ENCODE data around the gene CALML6.
A peak's percentile ranks its signal among the peaks of the same experiment; 100 is the strongest.

CALML6 gene

DNA sequence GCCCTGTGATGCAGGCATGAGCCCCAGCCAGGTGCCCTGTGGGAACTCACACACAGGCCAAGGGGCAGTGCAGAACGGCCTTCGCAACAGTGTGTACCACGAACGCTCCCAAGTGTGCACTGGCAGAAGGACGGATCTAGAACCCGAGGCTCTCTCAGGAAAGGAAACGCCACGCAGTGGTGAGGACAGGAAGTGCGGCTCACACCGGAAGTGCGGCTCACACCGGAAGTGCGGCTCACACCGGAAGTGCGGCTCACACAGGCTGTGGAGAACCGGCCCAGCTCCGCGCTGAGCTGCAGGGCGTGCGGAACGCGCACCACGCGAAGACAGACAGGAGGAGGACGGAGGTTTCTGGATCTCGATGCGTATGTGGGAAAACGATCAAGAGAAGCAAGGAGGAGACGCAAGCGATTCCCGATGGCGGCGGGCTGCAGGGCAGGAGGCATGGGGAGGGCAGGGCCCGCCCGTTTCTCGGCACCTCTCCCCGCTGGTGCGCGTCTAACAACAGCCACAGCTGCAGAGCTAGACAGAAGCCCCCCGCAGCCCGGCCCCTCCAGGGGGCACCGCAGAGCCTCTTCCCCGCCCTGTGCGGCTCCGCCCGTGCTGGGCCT lies 39.9 kb downstream of the CALML6 start:
- no peak overlapping the region for H3K14ac ChIP-seq (ENCODE audit: low read length)
- H3K9ac ChIP-seq (ENCODE audit: low read length) = no peak overlapping the region
- no peak overlapping the region for H4K12ac ChIP-seq (ENCODE audit: low read depth, low read length)
- peaks cover 0 to 1% of the 10 kb centered on the region in 2 experiments for H3K4me1 ChIP-seq (ENCODE audit: control insufficient read depth in 1 of 2, insufficient read depth in 2 of 2, low read length in 2 of 2)
- H2AFZ ChIP-seq (ENCODE audit: insufficient read depth, low read length, poor library complexity) = no peak overlapping the region
- H2BK12ac ChIP-seq (ENCODE audit: low read length) = no peak overlapping the region
- H3K4ac ChIP-seq (ENCODE audit: low read depth, low read length) = no peak overlapping the region
- H3K27me3 ChIP-seq (ENCODE audit: insufficient read depth, low read length) = no peaks in the 10 kb centered on the region
- H3K23ac ChIP-seq (ENCODE audit: low read length) = no peak overlapping the region
- no peaks in the 10 kb centered on the region for H3K79me2 ChIP-seq (ENCODE audit: control insufficient read depth, insufficient read depth, low read length, poor library complexity)
- no peak overlapping the region for H4K91ac ChIP-seq (ENCODE audit: low read depth, low read length)
- no peaks in the 10 kb centered on the region for H3K79me1 ChIP-seq (ENCODE audit: low read length)
- H2BK120ac ChIP-seq (ENCODE audit: insufficient read depth, low read length, poor library complexity) = no peak overlapping the region
- no peak overlapping the region for H4K8ac ChIP-seq (ENCODE audit: low read depth, low read length)
- H3K9me3 ChIP-seq (ENCODE audit: insufficient read depth, low read depth, low read length) = peaks cover 2% of the 10 kb centered on the region
- DNase-seq = no peak
- H3K27ac ChIP-seq (ENCODE audit: low read depth, low read length) = no peak overlapping the region
- no CpG with 5 or more reads among the region's 46 CpGs for WGBS (ENCODE audit: extremely low coverage, insufficient coverage, insufficient read length)
- no peak overlapping the region for H2BK5ac ChIP-seq (ENCODE audit: low read depth, low read length, poor library complexity)
- H3K36me3 ChIP-seq (ENCODE audit: control insufficient read depth in 1 of 2, insufficient read depth in 2 of 2, low read length in 2 of 2) = no peaks in the 10 kb centered on the region
- H3K4me2 ChIP-seq (ENCODE audit: low read length) = no peak overlapping the region
- no peak overlapping the region for H2AK5ac ChIP-seq (ENCODE audit: low read length)
- no peak overlapping the region for H3K18ac ChIP-seq (ENCODE audit: low read length)
- no peak overlapping the region for H3K4me3 ChIP-seq (ENCODE audit: low read depth, low read length)

DNA sequence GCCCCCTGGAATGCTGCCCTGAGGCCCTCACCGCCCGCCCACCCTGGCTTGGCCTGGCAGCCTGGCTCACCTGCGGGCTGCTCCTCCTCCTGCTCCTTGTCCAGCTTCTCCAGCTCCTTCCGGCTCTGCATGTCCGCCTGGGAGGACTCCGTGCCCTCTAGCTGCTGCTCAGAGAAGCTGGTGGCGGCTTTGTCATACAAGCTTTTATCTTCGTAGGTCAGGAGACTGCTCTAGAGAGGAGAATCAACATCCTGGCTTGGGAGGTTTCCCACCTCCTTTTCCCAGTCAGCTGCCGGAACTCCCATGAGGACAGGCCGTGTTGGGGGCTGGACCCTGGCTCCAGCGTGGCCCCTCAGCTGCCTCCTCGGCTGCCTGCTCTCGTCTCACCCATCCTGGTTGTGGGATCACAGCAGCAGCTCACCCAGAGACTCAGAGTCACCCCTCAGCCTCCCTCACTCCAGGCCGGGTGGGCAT lies 40.6 kb downstream of the CALML6 start:
- no peak overlapping the region for H3K23ac ChIP-seq (ENCODE audit: low read length)
- WGBS (ENCODE audit: extremely low coverage, insufficient coverage, insufficient read length) = no CpG with 5 or more reads among the region's 14 CpGs
- no peak overlapping the region for H3K27ac ChIP-seq (ENCODE audit: low read depth, low read length)

DNA sequence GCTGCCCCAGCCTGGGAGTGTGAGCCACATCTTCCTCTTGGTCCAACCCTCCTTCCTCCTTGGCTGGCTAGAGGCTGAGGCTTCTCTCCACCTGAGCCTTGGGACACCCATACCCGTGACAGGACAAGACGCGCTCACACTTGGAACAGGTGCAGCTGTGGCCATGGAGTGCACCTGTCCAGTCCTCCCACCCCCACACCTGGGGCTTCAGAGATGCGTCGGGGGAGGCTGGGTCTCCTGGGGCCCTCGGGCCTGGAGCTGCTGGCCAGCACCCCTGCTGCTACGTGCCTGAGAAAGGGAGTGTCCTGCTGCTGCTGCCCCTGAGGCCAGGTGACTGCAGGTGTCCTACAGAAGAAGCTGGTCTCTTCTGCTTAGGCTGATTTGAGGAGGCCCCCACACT lies 41.0 kb downstream of the CALML6 start:
- H2AFZ ChIP-seq (ENCODE audit: insufficient read depth, low read length, poor library complexity) = no peak overlapping the region
- no peak overlapping the region for H3K14ac ChIP-seq (ENCODE audit: low read length)
- H3K79me1 ChIP-seq (ENCODE audit: low read length) = no peaks in the 10 kb centered on the region
- H3K36me3 ChIP-seq (ENCODE audit: control insufficient read depth in 1 of 2, insufficient read depth in 2 of 2, low read length in 2 of 2) = no peaks in the 10 kb centered on the region
- no peak overlapping the region for H4K91ac ChIP-seq (ENCODE audit: low read depth, low read length)
- H2BK5ac ChIP-seq (ENCODE audit: low read depth, low read length, poor library complexity) = no peak overlapping the region
- no peak overlapping the region for H4K8ac ChIP-seq (ENCODE audit: low read depth, low read length)
- no peak overlapping the region for H3K27ac ChIP-seq (ENCODE audit: low read depth, low read length)
- no peak overlapping the region for H3K4ac ChIP-seq (ENCODE audit: low read depth, low read length)
- DNase-seq = no peak
- H2BK12ac ChIP-seq (ENCODE audit: low read length) = no peak overlapping the region
- H3K23ac ChIP-seq (ENCODE audit: low read length) = no peak overlapping the region
- H3K18ac ChIP-seq (ENCODE audit: low read length) = no peak overlapping the region
- H2BK120ac ChIP-seq (ENCODE audit: insufficient read depth, low read length, poor library complexity) = no peak overlapping the region
- no peak overlapping the region for H2AK5ac ChIP-seq (ENCODE audit: low read length)
- peaks cover 0 to 2% of the 10 kb centered on the region in 2 experiments for H3K4me1 ChIP-seq (ENCODE audit: control insufficient read depth in 1 of 2, insufficient read depth in 2 of 2, low read length in 2 of 2)
- peaks cover 2% of the 10 kb centered on the region for H3K9me3 ChIP-seq (ENCODE audit: insufficient read depth, low read depth, low read length)
- no peak overlapping the region for H3K4me2 ChIP-seq (ENCODE audit: low read length)
- H3K4me3 ChIP-seq (ENCODE audit: low read depth, low read length) = no peak overlapping the region
- no peaks in the 10 kb centered on the region for H3K27me3 ChIP-seq (ENCODE audit: insufficient read depth, low read length)
- WGBS (ENCODE audit: extremely low coverage, insufficient coverage, insufficient read length) = no CpG with 5 or more reads among the region's 7 CpGs
- no peaks in the 10 kb centered on the region for H3K79me2 ChIP-seq (ENCODE audit: control insufficient read depth, insufficient read depth, low read length, poor library complexity)
- no peak overlapping the region for H4K12ac ChIP-seq (ENCODE audit: low read depth, low read length)
- H3K9ac ChIP-seq (ENCODE audit: low read length) = no peak overlapping the region

More for the DNA sequence above, 40.6 kb downstream of the CALML6 start:
- H2BK120ac ChIP-seq (ENCODE audit: insufficient read depth, low read length, poor library complexity) = no peak overlapping the region
- no peak overlapping the region for H2AFZ ChIP-seq (ENCODE audit: insufficient read depth, low read length, poor library complexity)
- no peak overlapping the region for H2AK5ac ChIP-seq (ENCODE audit: low read length)
- no peak overlapping the region for H3K18ac ChIP-seq (ENCODE audit: low read length)
- no peaks in the 10 kb centered on the region for H3K79me1 ChIP-seq (ENCODE audit: low read length)
- no peak overlapping the region for H3K14ac ChIP-seq (ENCODE audit: low read length)
- peaks cover 0 to 2% of the 10 kb centered on the region in 2 experiments for H3K4me1 ChIP-seq (ENCODE audit: control insufficient read depth in 1 of 2, insufficient read depth in 2 of 2, low read length in 2 of 2)
- H2BK5ac ChIP-seq (ENCODE audit: low read depth, low read length, poor library complexity) = no peak overlapping the region
- H3K36me3 ChIP-seq (ENCODE audit: control insufficient read depth in 1 of 2, insufficient read depth in 2 of 2, low read length in 2 of 2) = no peaks in the 10 kb centered on the region
- no peak overlapping the region for H3K4ac ChIP-seq (ENCODE audit: low read depth, low read length)
- no peak overlapping the region for H3K4me2 ChIP-seq (ENCODE audit: low read length)
- peaks cover 2% of the 10 kb centered on the region for H3K9me3 ChIP-seq (ENCODE audit: insufficient read depth, low read depth, low read length)
- H4K12ac ChIP-seq (ENCODE audit: low read depth, low read length) = no peak overlapping the region
- no peak for DNase-seq
- no peak overlapping the region for H3K4me3 ChIP-seq (ENCODE audit: low read depth, low read length)
- H4K91ac ChIP-seq (ENCODE audit: low read depth, low read length) = no peak overlapping the region
- H3K79me2 ChIP-seq (ENCODE audit: control insufficient read depth, insufficient read depth, low read length, poor library complexity) = no peaks in the 10 kb centered on the region
- no peak overlapping the region for H3K9ac ChIP-seq (ENCODE audit: low read length)
- no peaks in the 10 kb centered on the region for H3K27me3 ChIP-seq (ENCODE audit: insufficient read depth, low read length)
- no peak overlapping the region for H4K8ac ChIP-seq (ENCODE audit: low read depth, low read length)
- H2BK12ac ChIP-seq (ENCODE audit: low read length) = no peak overlapping the region

DNA sequence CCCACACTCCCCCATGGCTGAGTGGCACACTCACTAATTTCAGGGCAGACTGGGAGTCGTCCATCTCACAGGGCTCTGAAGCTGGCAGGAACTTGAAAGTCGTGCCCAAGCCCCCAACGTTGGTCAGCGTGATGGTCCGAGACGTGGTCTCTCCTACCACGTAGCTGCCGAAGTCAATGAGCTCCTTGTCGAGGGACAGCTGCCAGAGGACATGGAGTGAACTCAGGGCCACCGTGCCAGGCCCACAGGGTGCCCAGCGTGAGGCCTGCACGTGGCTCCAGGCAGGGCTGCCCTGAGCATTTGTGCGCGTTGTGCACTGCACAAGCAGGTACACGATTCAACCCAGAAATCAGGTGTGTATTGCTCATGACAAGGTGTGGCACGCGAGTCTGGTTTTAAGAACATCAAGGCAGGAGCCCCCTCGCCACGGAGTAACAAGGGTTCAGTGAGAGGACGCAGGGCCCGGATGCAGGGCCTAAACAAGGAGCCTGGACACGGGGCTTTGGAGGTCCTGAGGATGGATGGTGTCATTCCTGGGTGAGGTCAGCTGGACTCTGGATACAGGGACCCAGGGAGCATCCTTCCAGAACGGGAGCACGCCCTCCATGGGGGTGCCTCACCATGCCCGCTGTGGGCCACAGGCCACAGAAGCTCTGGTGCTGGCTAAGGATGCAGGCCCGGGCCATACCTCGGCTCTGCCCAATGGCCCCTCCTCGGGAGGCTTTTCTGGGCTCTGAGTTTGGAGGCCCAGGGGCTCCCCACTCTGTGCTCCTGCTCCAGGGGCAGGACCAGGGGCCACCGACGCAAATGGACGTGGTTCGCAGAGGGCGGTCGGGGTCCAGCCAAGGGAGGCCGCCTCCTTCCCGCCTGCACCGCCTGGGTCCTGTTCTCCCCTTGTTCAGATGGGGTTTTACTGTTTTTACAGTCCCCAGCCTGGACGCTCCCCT lies 41.8 kb downstream of the CALML6 start:
- H3K18ac ChIP-seq (ENCODE audit: low read length) = no peak overlapping the region
- no CpG with 5 or more reads among the region's 38 CpGs for WGBS (ENCODE audit: extremely low coverage, insufficient coverage, insufficient read length)
- no peak overlapping the region for H3K4me2 ChIP-seq (ENCODE audit: low read length)
- H2AK5ac ChIP-seq (ENCODE audit: low read length) = no peak overlapping the region
- DNase-seq = no peak
- H4K12ac ChIP-seq (ENCODE audit: low read depth, low read length) = no peak overlapping the region
- no peak overlapping the region for H3K4ac ChIP-seq (ENCODE audit: low read depth, low read length)
- no peak overlapping the region for H2BK12ac ChIP-seq (ENCODE audit: low read length)
- peaks cover 0 to 2% of the 10 kb centered on the region in 2 experiments for H3K4me1 ChIP-seq (ENCODE audit: control insufficient read depth in 1 of 2, insufficient read depth in 2 of 2, low read length in 2 of 2)
- H4K91ac ChIP-seq (ENCODE audit: low read depth, low read length) = no peak overlapping the region
- no peak overlapping the region for H2AFZ ChIP-seq (ENCODE audit: insufficient read depth, low read length, poor library complexity)
- no peak overlapping the region for H3K9ac ChIP-seq (ENCODE audit: low read length)
- H3K4me3 ChIP-seq (ENCODE audit: low read depth, low read length) = peak overlapping the region; percentile 42
- no peak overlapping the region for H4K8ac ChIP-seq (ENCODE audit: low read depth, low read length)
- no peak overlapping the region for H3K14ac ChIP-seq (ENCODE audit: low read length)
- no peaks in the 10 kb centered on the region for H3K27me3 ChIP-seq (ENCODE audit: insufficient read depth, low read length)
- H2BK120ac ChIP-seq (ENCODE audit: insufficient read depth, low read length, poor library complexity) = no peak overlapping the region
- peaks cover 2% of the 10 kb centered on the region for H3K9me3 ChIP-seq (ENCODE audit: insufficient read depth, low read depth, low read length)
- no peaks in the 10 kb centered on the region for H3K79me2 ChIP-seq (ENCODE audit: control insufficient read depth, insufficient read depth, low read length, poor library complexity)
- no peak overlapping the region for H2BK5ac ChIP-seq (ENCODE audit: low read depth, low read length, poor library complexity)
- H3K27ac ChIP-seq (ENCODE audit: low read depth, low read length) = no peak overlapping the region
- H3K36me3 ChIP-seq (ENCODE audit: control insufficient read depth in 1 of 2, insufficient read depth in 2 of 2, low read length in 2 of 2) = no peaks in the 10 kb centered on the region
- no peak overlapping the region for H3K23ac ChIP-seq (ENCODE audit: low read length)
- no peaks in the 10 kb centered on the region for H3K79me1 ChIP-seq (ENCODE audit: low read length)

Data from trophoblast cell (in vitro differentiated cells and primary cell).